Parathyroid adenoma (tissue), 2 donors: ENCODE measurements around the gene RAPGEF1.

Experiments
- H2AFZ ChIP-seq: fragments of 300-600 bp; sonication (generic); one replicate; pipeline ENCODE4 v1.7.0; 2017; ENCODE audit warnings: antibody characterized with exemption, mild to moderate bottlenecking
- H3K27ac ChIP-seq: fragments of 300-600 bp; sonication (generic); one replicate; pipeline ENCODE4 v1.7.0; 2017
- H3K27me3 ChIP-seq: fragments of 300-600 bp; sonication (generic); one replicate; pipeline ENCODE4 v1.7.0; 2017; ENCODE audit warnings: low read length; ENCODE audit not compliant: control insufficient read depth, insufficient read depth
- H3K36me3 ChIP-seq: fragments of 300-600 bp; sonication (generic); one replicate; pipeline ENCODE4 v1.7.0; 2017; ENCODE audit warnings: low read length; ENCODE audit not compliant: control insufficient read depth, insufficient read depth
- H3K4me1 ChIP-seq: fragments of 300-600 bp; sonication (generic); one replicate; pipeline ENCODE4 v1.7.0; 2017; ENCODE audit warnings: control low read depth
- H3K4me2 ChIP-seq: fragments of 300-600 bp; sonication (generic); one replicate; pipeline ENCODE4 v1.7.0; 2017; ENCODE audit warnings: low read length
- H3K4me3 ChIP-seq: fragments of 300-600 bp; sonication (generic); one replicate; pipeline ENCODE4 v1.7.0; 2017; ENCODE audit warnings: low read depth, low read length
- H3K79me2 ChIP-seq: fragments of 300-600 bp; sonication (generic); one replicate; pipeline ENCODE4 v1.7.0; 2017; ENCODE audit warnings: control low read depth
- H3K9ac ChIP-seq: fragments of 300-600 bp; sonication (generic); one replicate; pipeline ENCODE4 v1.7.0; 2017; ENCODE audit warnings: mild to moderate bottlenecking
- H3K9me3 ChIP-seq: fragments of 300-600 bp; sonication (generic); one replicate; pipeline ENCODE4 v1.7.0; 2017; ENCODE audit warnings: low read length; ENCODE audit not compliant: control insufficient read depth
- TF ChIP-seq, protein P1 (sequence below): fragments of 300-600 bp; sonication (generic); IDR thresholded peaks from one replicate; pipeline ENCODE4 v1.7.0; 2017; ENCODE audit warnings: antibody characterized with exemption, mild to moderate bottlenecking
- donor health status: primary hyperparathyroidism.

Gene RAPGEF1

GRCh38 chr9:131693651-131694597 is 46.0 kb downstream of the RAPGEF1 start:
- H3K4me2 ChIP-seq: no peak overlapping the region
- no peak overlapping the region for H3K4me3 ChIP-seq
- H3K9ac ChIP-seq: no peak overlapping the region
- no peaks in the 10 kb centered on the region for H3K9me3 ChIP-seq
- TF ChIP-seq, protein P1, sequence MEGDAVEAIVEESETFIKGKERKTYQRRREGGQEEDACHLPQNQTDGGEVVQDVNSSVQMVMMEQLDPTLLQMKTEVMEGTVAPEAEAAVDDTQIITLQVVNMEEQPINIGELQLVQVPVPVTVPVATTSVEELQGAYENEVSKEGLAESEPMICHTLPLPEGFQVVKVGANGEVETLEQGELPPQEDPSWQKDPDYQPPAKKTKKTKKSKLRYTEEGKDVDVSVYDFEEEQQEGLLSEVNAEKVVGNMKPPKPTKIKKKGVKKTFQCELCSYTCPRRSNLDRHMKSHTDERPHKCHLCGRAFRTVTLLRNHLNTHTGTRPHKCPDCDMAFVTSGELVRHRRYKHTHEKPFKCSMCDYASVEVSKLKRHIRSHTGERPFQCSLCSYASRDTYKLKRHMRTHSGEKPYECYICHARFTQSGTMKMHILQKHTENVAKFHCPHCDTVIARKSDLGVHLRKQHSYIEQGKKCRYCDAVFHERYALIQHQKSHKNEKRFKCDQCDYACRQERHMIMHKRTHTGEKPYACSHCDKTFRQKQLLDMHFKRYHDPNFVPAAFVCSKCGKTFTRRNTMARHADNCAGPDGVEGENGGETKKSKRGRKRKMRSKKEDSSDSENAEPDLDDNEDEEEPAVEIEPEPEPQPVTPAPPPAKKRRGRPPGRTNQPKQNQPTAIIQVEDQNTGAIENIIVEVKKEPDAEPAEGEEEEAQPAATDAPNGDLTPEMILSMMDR: no peak
- H2AFZ ChIP-seq: no peak overlapping the region
- peaks cover 2% of the 10 kb centered on the region for H3K79me2 ChIP-seq
- H3K27me3 ChIP-seq: no peaks in the 10 kb centered on the region
- no peak overlapping the region for H3K27ac ChIP-seq
- H3K4me1 ChIP-seq: peaks cover 20% of the 10 kb centered on the region
- H3K36me3 ChIP-seq: no peaks in the 10 kb centered on the region

- Histone ChIP-seq H3K4me2 (no peak overlapping the region), H3K36me3 (no peaks in the 10 kb centered on the region), H3K79me2 (peaks cover 4% of the 10 kb centered on the region), H3K9me3 (no peaks in the 10 kb centered on the region), H3K27ac (no peak overlapping the region), H2AFZ (no peak overlapping the region), H3K27me3 (no peaks in the 10 kb centered on the region), H3K4me3 (no peak overlapping the region), H3K9ac (no peak overlapping the region), H3K4me1 (peaks cover 10% of the 10 kb centered on the region)
- TF ChIP-seq, protein P1: no peak
Observed at GRCh38 chr9:131692612-131693562, 47.0 kb downstream of the RAPGEF1 start.

DNA sequence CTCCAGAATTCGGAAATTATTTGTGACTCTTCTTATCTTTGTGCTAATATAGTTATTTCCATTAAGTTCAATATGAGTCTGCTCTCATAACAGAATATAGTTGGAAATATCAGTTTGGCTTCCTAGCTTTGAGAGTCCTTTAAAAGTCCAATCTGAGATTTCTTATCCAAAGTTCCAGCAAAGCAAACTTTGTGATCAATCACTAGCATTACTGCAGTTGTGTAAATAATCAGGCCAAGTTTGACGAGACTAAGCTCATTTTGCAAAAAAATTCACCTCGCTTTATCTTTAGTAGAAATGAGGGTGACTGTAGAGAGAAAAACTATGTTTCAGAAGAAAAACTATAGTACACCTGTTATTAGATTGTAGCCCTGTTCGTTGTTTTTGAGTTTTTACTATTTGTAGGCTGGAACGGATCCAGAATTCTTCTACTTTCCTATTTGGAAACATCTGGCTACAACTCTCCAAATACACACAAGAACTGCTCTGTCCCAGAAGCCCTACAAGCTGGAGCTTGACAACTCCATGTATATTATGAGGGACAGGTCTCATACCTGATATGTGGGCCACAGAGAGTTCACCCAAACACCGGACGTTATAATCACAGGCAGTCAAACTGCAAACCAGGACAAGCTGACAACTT is 47.8 kb downstream of the RAPGEF1 start:
- TF ChIP-seq, protein P1: no peak
- no peaks in the 10 kb centered on the region for H3K9me3 ChIP-seq
- no peak overlapping the region for H3K9ac ChIP-seq
- H3K27me3 ChIP-seq: no peaks in the 10 kb centered on the region
- H3K36me3 ChIP-seq: no peaks in the 10 kb centered on the region
- H3K4me3 ChIP-seq: no peak overlapping the region
- H3K4me2 ChIP-seq: no peak overlapping the region
- no peak overlapping the region for H2AFZ ChIP-seq
- no peak overlapping the region for H3K27ac ChIP-seq
- H3K4me1 ChIP-seq: peaks cover 3% of the 10 kb centered on the region
- peaks cover 7% of the 10 kb centered on the region for H3K79me2 ChIP-seq

DNA sequence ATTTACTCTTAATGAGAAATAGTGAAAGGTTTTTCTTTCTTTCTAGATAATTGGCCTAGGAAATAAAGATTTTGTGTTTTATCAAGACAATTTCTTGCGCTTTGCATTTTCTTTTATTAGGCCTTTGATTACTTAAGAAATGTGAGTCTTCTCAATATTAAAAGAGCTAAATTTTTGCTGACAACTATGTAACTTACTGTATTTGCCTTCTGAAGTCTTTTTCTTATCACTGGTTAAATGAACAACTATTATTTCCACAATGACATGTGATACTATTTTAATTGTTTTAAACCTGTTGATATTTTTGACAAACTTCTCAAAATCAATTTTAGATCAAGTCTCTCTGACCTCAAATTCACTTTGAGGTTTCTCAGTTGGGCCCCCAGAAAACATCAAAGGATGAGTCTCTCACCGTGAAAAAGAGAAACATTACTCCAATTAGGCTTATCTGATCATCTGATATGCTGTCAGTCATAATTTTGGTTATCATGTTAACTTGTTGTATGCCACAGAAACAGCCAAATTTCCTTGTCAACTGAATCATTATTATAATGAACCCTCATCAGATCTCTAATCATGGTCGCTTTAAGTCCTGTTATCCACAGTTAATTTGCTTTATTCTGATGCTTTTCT is 48.8 kb downstream of the RAPGEF1 start:
- no peak overlapping the region for H3K9ac ChIP-seq
- TF ChIP-seq, protein P1: no peak
- H3K4me3 ChIP-seq: no peak overlapping the region
- no peaks in the 10 kb centered on the region for H3K9me3 ChIP-seq
- H3K27ac ChIP-seq: no peak overlapping the region
- peaks cover 7% of the 10 kb centered on the region for H3K79me2 ChIP-seq
- no peak overlapping the region for H3K4me2 ChIP-seq
- no peaks in the 10 kb centered on the region for H3K4me1 ChIP-seq
- H2AFZ ChIP-seq: no peak overlapping the region
- no peaks in the 10 kb centered on the region for H3K36me3 ChIP-seq
- no peaks in the 10 kb centered on the region for H3K27me3 ChIP-seq
